WERI-Rb-1 (cell line): ENCODE data around the gene CNNM3.
"Not testable (repeated sequence)": the region's sequence is repeated elsewhere in the genome, so short reads cannot be mapped to it uniquely, and the experiment has no call there.

Experiments
- DNase-seq: peaks from one replicate; pipeline ENCODE4 v3.0.0-alpha.2; 2020
- H3K27ac ChIP-seq: fragments of 250-450 bp; sonication (Bioruptor Pico); 2 replicates; pipeline ENCODE4 v1.5.1; 2020; ENCODE audit warnings: mild to moderate bottlenecking, moderate library complexity
- H3K27me3 ChIP-seq: fragments of 250-450 bp; sonication (Bioruptor Pico); 2 replicates; pipeline ENCODE4 v1.5.1; 2021; ENCODE audit warnings: mild to moderate bottlenecking, low read depth, moderate library complexity; ENCODE audit not compliant: insufficient read depth, severe bottlenecking
- H3K36me3 ChIP-seq: fragments of 250-450 bp; sonication (Bioruptor Pico); 2 replicates; pipeline ENCODE4 v1.5.1; 2020; ENCODE audit warnings: mild to moderate bottlenecking, moderate library complexity
- H3K4me3 ChIP-seq: 2 replicates; pipeline ENCODE4 v1.5.1; 2011; ENCODE audit warnings: low read depth, mild to moderate bottlenecking, control low read depth, low read length
- H3K9me3 ChIP-seq: fragments of 250-450 bp; sonication (Bioruptor Pico); 2 replicates; pipeline ENCODE4 v1.5.1; 2021; ENCODE audit warnings: mild to moderate bottlenecking, moderate library complexity; ENCODE audit not compliant: severe bottlenecking
- TF ChIP-seq, protein P1 (sequence below): IDR thresholded peaks from 2 replicates; pipeline ENCODE4 v1.5.1; 2011; ENCODE audit warnings: low read depth, mild to moderate bottlenecking, control low read depth, inconsistent platforms, low read length

The CNNM3 gene

DNA sequence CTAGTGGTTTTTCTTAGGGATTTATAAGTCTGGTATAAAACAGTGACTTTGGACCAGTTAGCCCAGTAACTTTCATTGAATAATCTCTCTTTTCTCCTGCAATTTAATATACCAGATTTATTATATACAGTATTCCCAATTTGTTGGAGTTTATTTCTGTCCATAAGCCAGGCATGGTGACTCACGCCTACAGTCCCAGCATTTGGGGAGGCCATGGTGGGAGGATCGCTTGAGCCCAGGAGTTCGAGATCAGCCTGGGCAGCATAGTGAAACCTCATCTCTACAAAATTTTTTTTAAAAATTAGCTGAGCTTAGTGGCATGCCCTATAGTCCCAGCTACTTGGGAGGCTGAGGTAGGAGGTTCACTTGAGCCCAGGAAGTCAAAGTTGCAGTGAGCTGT is 28.7 kb upstream of the CNNM3 start:
- Histone ChIP-seq H3K27me3 (no peaks in the 10 kb centered on the region), H3K27ac (peak overlapping the region; percentile 78), H3K9me3 (no peaks in the 10 kb centered on the region), H3K4me3 (no peak overlapping the region), H3K36me3 (no peaks in the 10 kb centered on the region)
- DNase-seq = no peak
- TF ChIP-seq, protein P1, sequence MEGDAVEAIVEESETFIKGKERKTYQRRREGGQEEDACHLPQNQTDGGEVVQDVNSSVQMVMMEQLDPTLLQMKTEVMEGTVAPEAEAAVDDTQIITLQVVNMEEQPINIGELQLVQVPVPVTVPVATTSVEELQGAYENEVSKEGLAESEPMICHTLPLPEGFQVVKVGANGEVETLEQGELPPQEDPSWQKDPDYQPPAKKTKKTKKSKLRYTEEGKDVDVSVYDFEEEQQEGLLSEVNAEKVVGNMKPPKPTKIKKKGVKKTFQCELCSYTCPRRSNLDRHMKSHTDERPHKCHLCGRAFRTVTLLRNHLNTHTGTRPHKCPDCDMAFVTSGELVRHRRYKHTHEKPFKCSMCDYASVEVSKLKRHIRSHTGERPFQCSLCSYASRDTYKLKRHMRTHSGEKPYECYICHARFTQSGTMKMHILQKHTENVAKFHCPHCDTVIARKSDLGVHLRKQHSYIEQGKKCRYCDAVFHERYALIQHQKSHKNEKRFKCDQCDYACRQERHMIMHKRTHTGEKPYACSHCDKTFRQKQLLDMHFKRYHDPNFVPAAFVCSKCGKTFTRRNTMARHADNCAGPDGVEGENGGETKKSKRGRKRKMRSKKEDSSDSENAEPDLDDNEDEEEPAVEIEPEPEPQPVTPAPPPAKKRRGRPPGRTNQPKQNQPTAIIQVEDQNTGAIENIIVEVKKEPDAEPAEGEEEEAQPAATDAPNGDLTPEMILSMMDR = no peak

GRCh38 chr2:96788442-96789244 is 27.4 kb upstream of the CNNM3 start:
- no peaks in the 10 kb centered on the region for H3K9me3 ChIP-seq
- peak; percentile 94 for DNase-seq
- H3K4me3 ChIP-seq = no peak overlapping the region
- TF ChIP-seq, protein P1 = no peak
- H3K36me3 ChIP-seq = no peaks in the 10 kb centered on the region
- H3K27me3 ChIP-seq = no peaks in the 10 kb centered on the region
- H3K27ac ChIP-seq = peak overlapping the region; percentile 78

DNA sequence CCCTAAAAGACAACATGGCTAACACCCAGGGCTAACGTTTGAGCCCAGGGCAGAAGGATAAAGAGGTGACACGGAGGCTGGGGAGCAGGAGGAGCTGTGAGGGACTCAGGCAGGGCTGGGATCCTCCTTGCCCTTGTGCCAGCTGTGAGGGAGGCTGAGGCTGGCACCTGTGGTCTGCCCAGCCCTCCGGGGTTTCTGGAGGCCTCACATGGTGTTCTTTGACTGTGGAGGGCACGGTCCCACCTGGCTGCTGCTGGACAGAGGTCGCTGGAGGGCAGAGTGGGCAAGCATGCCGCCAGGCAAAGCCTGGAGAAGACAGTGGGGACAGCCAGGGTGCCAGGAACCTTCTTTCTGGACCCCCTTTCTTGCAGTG is 26.8 kb upstream of the CNNM3 start:
- TF ChIP-seq, protein P1 = no peak
- Histone ChIP-seq H3K27ac (peak overlapping the region; percentile 78), H3K9me3 (no peaks in the 10 kb centered on the region), H3K36me3 (no peaks in the 10 kb centered on the region), H3K27me3 (no peaks in the 10 kb centered on the region), H3K4me3 (no peak overlapping the region)
- DNase-seq = no peak

DNA sequence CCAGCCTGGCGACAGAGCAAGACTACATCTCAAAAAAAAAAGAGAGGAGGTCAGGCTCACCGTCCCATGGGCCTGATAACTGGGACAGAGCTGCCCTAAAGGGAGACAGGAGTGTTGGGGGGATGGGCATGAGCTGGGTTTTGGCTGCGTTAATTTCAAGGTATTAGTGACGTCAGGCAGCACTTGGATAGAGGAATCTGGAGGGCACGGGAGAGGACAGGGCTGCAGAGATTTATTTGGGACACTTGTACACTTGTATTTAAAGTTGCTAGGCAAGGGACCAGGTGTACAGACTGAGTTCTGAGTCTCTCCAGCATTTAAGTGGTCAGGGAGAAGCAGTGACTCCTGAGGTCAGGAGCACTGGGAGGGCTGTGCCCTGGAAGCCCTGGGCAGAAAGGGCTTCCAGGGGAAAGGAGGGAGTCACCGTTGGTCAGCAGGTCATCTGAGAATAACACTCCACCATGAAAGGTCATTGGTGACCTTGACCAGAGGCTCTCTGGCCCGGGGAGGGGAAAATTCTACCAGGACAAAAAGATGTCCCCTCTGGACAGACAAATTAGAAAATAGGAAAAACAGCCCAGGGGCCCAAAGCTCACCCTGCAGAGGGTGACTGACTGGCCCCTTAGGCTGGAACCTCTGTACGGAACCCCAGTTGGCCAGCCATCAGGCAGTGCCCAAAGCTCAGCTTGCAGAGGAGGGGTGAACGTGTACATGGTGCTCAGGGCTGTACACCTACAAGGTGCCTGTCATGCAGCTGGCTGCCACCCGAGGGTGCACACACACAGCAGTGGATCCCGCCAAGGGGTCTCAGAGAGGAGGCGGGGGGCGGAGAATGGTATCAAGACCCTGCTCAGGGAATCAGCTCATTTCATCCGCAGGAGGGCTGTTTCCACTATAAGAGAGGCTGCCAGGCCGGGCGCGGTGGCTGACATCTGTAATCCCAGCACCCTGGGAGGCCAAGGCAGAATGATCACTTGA is 23.0 kb upstream of the CNNM3 start:
- no peaks in the 10 kb centered on the region for H3K9me3 ChIP-seq
- TF ChIP-seq, protein P1 = 0 out of 2 replicates have a peak, but pooled peaks have one; percentile 21
- DNase-seq = no peak
- H3K27me3 ChIP-seq = no peaks in the 10 kb centered on the region
- peaks cover 6% of the 10 kb centered on the region; the same call in 1 of the 2 replicates for H3K36me3 ChIP-seq
- no peak overlapping the region for H3K27ac ChIP-seq
- H3K4me3 ChIP-seq = no peak overlapping the region

- Histone ChIP-seq H3K4me3 (no peak overlapping the region), H3K27ac (no peak overlapping the region), H3K36me3 (peaks cover 18% of the 10 kb centered on the region), H3K9me3 (no peaks in the 10 kb centered on the region), H3K27me3 (no peaks in the 10 kb centered on the region)
- TF ChIP-seq, protein P1 = no peak
- no peak for DNase-seq
Measured at GRCh38 chr2:96795076-96795475, 21.0 kb upstream of the CNNM3 start.

DNA sequence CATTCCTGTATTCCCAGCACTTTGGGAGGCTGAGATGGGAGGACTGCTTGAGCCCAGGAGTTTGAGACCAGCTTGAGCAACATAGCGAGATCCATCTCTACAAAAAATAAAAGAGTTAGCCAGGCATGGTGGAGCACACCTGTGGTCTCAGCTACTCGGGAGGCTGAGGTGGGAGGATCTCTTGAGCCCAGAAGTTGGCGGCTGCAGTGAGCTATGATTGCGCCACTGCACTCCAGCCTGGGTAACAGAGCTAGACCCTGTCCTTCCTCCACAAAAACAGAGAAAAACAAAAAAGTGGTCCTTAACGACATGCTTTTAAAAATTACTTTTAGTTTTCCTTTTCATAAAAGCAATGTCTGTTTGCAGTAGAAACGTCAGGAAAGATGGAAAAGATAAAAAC is 19.6 kb upstream of the CNNM3 start:
- H3K27ac ChIP-seq, H3K9me3 ChIP-seq, DNase-seq, H3K4me3 ChIP-seq, H3K27me3 ChIP-seq: not testable (repeated sequence)
- peaks cover 20% of the 10 kb centered on the region for H3K36me3 ChIP-seq
